Glutamatergic neuron (in vitro differentiated cells): ENCODE data around the gene GJA4. TPM values are rescaled to one million over a fixed set of nuclear protein-coding genes. Genes with fewer than 3 reads are reported as not detected.
"Not testable (repeated sequence)": the region's sequence is repeated elsewhere in the genome, so short reads cannot be mapped to it uniquely, and the experiment has no call there.

Experiments used
- DNase-seq: peaks from one replicate; pipeline ENCODE4 v3.0.0; 2022
- H3K27ac Mint-ChIP-seq: one replicate; pipeline ENCODE4 v1.8.0; 2020; ENCODE audit warnings: mild to moderate bottlenecking, mixed read lengths, inconsistent platforms; ENCODE audit not compliant: unreplicated experiment
- H3K27me3 Mint-ChIP-seq: one replicate; pipeline ENCODE4 v1.8.0; 2020; ENCODE audit warnings: mild to moderate bottlenecking, moderate library complexity, mixed read lengths, inconsistent platforms; ENCODE audit not compliant: unreplicated experiment
- H3K36me3 Mint-ChIP-seq: one replicate; pipeline ENCODE4 v1.8.0; 2020; ENCODE audit warnings: mild to moderate bottlenecking, mixed read lengths, inconsistent platforms; ENCODE audit not compliant: unreplicated experiment
- H3K4me1 Mint-ChIP-seq: one replicate; pipeline ENCODE4 v1.8.0; 2020; ENCODE audit warnings: mild to moderate bottlenecking, low read depth, mixed read lengths, inconsistent platforms; ENCODE audit not compliant: unreplicated experiment
- H3K4me3 Mint-ChIP-seq: one replicate; pipeline ENCODE4 v1.8.0; 2020; ENCODE audit warnings: mild to moderate bottlenecking, mixed read lengths, inconsistent platforms; ENCODE audit not compliant: unreplicated experiment
- H3K9me3 Mint-ChIP-seq: one replicate; pipeline ENCODE4 v1.8.0; 2020; ENCODE audit warnings: mild to moderate bottlenecking, moderate library complexity, mixed read lengths, inconsistent platforms; ENCODE audit not compliant: unreplicated experiment
- CTCF ChIP-seq: fragments of 200-600 bp; sonication (generic); IDR thresholded peaks from one replicate; pipeline ENCODE4 v1.5.0; 2021; ENCODE audit not compliant: partially characterized antibody, unreplicated experiment
- total RNA-seq: library from RNA; stranded (reverse); fragmentation: NEBNext Ultra II Directional; extraction: Animal tissue kit (Norgen Biotek cat#: 25700); gene quantifications from one replicate; pipeline ENCODE4 v1.2.1, GENCODE V29; 2021; ENCODE audit not compliant: unreplicated experiment

GJA4 gene
- total RNA-seq, 1 donor from 2014 or later = not detected

GRCh38 chr1:34816332-34816731 is 23.5 kb downstream of the GJA4 start:
- H3K27ac Mint-ChIP-seq = no peak overlapping the region
- TF ChIP-seq CTCF = no peak

GRCh38 chr1:34816778-34817177 is 24.0 kb downstream of the GJA4 start:
- Mint-ChIP-seq H3K36me3 (no peaks in the 10 kb centered on the region), H3K9me3 (peaks cover 1% of the 10 kb centered on the region), H3K4me3 (no peak overlapping the region), H3K27ac (no peak overlapping the region), H3K4me1 (no peaks in the 10 kb centered on the region), H3K27me3 (no peaks in the 10 kb centered on the region)
- TF ChIP-seq CTCF = no peak
- no peak for DNase-seq

More at GRCh38 chr1:34816332-34816731, 23.5 kb downstream of the GJA4 start:
- Mint-ChIP-seq H3K27me3 (no peaks in the 10 kb centered on the region), H3K4me1 (no peaks in the 10 kb centered on the region), H3K9me3 (peaks cover 1% of the 10 kb centered on the region), H3K36me3 (no peaks in the 10 kb centered on the region), H3K4me3 (no peak overlapping the region)
- no peak for DNase-seq

DNA sequence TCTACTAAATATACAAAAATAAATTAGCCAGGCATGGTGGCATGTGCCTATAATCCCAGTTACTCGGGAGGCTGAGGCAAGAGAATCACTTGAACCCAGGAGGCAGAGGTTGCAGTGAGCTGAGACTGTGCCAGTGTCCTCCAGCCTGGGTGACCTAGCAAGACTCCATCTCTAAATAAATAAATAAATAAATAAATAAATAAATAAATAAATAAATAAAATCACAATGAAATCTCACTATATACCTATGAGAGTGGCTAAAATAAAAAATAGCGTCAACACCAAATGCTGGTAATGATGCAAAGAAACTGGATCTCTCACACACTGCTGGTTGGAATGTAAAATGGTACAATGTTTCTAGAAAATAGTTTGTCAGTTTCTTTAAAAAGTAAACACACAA is 26.1 kb downstream of the GJA4 start:
- H3K27ac Mint-ChIP-seq, H3K4me1 Mint-ChIP-seq, H3K27me3 Mint-ChIP-seq, H3K9me3 Mint-ChIP-seq, H3K36me3 Mint-ChIP-seq, H3K4me3 Mint-ChIP-seq, DNase-seq: not testable (repeated sequence)

DNA sequence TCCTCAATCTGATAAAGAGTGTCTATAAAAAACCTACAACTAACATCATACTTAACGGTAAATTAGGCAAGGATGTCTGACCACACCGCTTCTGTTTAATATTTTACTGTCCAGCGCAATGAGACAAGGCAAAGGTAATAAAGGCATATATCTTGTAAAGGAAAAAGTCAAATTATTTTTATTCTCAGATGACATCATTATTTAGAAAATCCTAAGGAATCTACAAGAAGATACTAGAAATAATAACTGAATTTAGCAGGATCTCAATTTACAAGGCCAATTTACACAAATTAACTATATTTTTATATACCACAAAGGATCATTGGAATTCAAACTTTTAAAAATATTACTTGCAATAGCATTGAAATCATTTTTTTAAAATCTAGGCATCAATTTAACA is 29.4 kb downstream of the GJA4 start:
- H3K4me1 Mint-ChIP-seq = no peaks in the 10 kb centered on the region
- H3K27ac Mint-ChIP-seq = no peak overlapping the region
- DNase-seq = no peak
- no peak overlapping the region for H3K4me3 Mint-ChIP-seq
- no peaks in the 10 kb centered on the region for H3K36me3 Mint-ChIP-seq
- peaks cover 2% of the 10 kb centered on the region for H3K27me3 Mint-ChIP-seq
- no peak for TF ChIP-seq CTCF
- H3K9me3 Mint-ChIP-seq = peaks cover 1% of the 10 kb centered on the region

DNA sequence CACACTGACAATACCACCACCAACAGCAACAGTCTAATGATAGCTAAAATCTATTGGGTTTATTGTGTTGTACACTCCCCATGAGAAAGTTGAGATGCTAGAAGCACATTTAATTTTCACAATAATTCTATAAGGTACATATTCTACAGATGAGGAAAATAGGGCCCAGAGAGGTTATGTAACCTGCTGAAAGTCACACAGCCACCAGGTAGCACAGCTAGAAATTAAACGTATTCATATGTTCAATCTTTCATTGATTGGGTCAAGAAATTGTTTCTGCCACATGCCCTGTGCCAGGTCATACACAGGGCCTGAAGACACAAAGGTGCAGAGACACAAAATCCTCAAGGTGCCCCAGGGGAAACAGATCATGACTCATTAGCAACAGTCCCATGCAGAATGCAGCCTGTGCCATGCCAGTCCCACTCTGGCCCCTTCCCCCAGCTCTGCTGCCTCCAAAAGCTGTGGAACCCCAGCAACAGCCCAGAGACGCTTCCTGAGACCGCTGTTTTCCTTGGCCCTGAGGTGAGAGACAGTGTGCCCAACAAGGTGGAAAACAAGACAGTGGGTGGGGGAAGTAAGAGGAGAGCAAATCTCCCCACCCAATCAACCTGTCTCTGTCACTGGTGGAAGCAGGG is 32.1 kb downstream of the GJA4 start:
- no peak for TF ChIP-seq CTCF
- Mint-ChIP-seq H3K9me3 (peaks cover 1% of the 10 kb centered on the region), H3K27me3 (peaks cover 3% of the 10 kb centered on the region), H3K27ac (no peak overlapping the region), H3K36me3 (no peaks in the 10 kb centered on the region), H3K4me1 (no peaks in the 10 kb centered on the region), H3K4me3 (no peak overlapping the region)
- no peak for DNase-seq
